DMS53 treated with DMSO at 0.1 percent for 48 hours (cell line): ENCODE measurements around the gene PRKG1.

Experiments
- DNase-seq: peaks from one replicate; lab custom pipeline; 2025; ENCODE audit not compliant: unreplicated experiment; lab: John Stamatoyannopoulos, UW

The PRKG1 gene

DNA sequence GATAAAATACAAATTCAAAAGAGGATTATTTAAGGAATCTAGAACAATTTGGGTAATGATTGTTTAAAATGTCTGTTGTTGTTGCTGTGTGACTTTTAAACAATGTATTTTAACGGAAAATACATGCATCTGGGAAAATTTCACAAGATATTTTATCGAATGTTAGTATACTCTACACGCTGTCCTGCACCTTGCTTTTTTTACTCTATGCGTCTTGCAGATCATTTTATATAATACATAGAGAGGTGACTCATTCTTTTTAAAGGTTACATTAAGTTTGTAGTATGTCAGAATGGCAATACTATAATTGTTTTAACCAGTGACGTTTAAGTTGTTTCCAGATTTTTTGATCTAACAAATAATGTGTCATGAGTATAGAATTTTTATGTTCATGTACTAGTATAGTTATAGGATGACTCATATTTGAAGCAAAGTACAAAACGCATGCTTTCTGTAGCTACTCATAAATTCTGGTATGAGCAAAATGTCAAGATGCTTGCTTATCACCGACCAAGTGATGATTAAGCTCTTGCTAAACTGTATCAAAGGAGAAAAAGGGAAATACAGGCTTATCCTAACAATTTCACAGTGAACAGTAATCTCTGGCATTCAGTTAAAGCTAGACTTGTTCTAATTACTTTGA lies 1244.7 kb downstream of the PRKG1 start:
- peak; percentile 3 for DNase-seq

DNA sequence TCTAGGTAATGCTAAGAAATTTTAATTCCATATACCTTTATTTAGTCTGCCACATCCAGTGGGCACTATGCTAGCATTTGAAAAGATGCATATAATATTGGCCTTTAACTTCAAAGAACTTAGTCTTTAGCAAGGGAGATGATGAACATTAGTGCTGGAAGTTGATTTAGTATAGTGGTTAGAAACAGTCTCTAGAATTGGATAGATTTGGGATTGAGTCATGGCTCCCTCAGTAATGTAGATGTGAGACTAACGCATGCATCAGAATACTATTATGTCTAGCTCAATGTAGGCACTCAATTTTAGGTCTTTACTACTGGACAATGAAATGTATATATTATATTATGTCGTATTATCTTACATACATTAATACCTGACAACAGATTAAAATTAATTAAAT lies 1245.6 kb downstream of the PRKG1 start:
- DNase-seq: no peak

DNA sequence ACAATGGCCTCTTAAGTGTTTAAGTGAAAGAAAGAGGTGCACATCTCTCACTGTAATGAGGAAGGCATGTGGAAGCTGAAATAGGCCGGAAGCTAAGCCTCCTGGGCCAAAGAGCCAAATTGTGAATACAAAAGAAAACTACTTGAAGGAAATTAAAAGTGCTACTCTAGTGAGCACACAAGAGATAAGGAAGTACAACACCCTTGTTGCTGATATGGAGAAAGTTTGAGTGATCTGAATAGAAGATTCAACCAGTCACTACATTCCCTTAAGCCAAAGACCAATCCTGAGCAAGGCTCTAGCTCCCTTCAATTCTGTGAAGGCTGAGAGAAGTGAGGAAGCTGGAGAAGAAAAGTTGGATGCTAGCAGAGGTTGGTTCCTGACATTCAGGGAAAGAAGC lies 1248.0 kb downstream of the PRKG1 start:
- DNase-seq: no peak

GRCh38 chr10:52322936-52323335 lies 1248.6 kb downstream of the PRKG1 start:
- DNase-seq: no peak

GRCh38 chr10:52326382-52326781 lies 1252.1 kb downstream of the PRKG1 start:
- no peak for DNase-seq

- DNase-seq: no peak
Observed at GRCh38 chr10:52331638-52332364, 1257.5 kb downstream of the PRKG1 start.

- DNase-seq: no peak
Observed at GRCh38 chr10:52332815-52333214, 1258.5 kb downstream of the PRKG1 start.

- DNase-seq: peak; percentile 54
Observed at GRCh38 chr10:52334595-52334994, 1260.3 kb downstream of the PRKG1 start.

GRCh38 chr10:52335665-52336064 lies 1261.4 kb downstream of the PRKG1 start:
- no peak for DNase-seq

DNA sequence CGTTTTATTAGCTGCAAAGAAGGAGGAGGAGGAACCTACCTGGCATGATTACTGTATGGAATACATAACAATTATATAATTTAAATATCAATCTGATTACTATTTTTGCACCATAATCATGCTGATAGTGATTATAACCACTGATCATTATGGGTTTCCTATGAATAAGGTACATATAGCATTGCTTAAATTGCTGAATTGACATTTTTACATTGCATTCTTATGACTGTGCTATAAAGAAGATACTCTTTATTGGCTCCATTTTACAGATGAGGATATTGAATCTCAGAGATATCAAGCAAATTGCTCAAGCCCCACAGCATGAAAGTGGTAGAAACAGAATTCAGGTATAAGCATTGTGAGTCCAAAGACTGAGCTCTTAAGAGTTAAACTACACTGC lies 1262.9 kb downstream of the PRKG1 start:
- no peak for DNase-seq

GRCh38 chr10:52343439-52343838 lies 1269.2 kb downstream of the PRKG1 start:
- DNase-seq: no peak

DNA sequence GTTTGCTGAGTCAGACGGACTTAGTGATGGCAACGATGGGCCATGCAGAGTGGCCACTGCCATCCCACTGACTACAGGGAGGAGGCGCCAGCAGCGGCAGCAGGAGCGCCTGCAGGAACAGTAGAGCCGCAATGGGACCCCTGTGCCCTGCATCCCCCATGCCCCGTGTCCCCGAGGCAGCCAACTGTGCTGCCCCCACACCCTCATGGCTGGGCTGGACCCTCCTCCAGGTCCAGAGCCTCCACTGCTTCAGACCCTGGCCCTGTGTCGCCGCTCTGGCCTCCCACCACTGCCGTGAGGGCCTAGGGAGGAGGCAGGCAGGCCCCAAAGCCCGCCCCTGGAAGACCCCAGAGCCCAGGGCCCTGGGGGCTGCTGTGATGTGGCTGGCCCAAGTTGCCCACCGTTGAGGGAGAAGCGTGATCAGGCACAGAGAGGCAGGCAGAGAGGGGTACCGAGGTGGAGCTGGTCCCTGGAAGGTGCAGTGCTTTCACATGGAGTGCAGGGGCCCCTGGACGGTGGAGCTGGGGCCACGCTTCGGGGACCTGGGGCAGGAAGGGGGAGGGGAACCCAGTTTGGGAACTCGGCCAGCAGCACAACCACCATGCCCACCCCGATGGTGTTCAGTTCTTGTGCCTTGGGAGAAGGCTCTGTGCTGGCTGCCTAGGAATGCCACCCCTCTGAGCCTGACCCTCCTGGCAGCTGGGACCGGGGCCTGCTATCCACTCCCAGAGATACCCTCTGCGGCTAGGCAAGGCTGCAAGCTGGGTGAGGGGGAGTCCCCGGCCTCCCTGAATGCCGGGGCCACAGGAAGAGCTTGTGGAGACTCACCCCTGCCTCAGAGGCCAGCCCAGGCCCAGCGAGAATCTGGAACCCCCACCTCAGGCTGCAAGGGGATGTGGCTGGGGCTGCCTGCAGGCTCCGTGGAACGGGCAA lies 1272.4 kb downstream of the PRKG1 start:
- no peak for DNase-seq

DNA sequence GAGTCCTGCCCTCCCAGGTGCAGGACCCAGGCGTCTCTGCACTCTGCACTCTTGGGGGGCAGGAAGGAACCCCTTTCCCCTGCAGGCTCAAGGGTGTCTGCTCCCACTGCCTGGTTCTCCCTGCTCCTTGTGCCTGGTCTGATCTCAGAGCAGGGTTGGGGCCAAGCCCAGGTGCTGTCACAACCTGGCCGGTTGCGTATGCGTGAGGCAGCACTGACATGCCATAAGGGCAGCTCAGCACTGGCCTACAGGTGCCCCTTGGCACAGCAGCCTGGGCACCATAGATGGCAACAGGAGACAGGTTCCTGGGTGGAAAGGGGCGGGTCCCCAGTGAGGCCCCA lies 1273.0 kb downstream of the PRKG1 start:
- DNase-seq: no peak
